Esophagus squamous epithelium (tissue), 4 donors: ENCODE results near the gene LHPP. TPM values are rescaled to one million over a fixed set of nuclear protein-coding genes. Genes with fewer than 3 reads are reported as not detected.

Source experiments
- total RNA-seq, 4 donors: library from RNA; depleted of rRNA; stranded (reverse); fragments of >200 nt; gene quantifications; one replicate each; pipeline ENCODE4 v1.1.0, GENCODE V29; 2016

The LHPP gene
- total RNA-seq, 4 donors from 2014 or later: 13.9 to 41.1 (median 24.3) TPM

Other genes starting within 250 kb of the LHPP start
- gene OAT, start 42.9 kb upstream of the LHPP start, total RNA-seq: 100 to 1,000 TPM; 101 to 194 (median 131) TPM
- 1 to 10 TPM in 2 of 4 donors, under 1 TPM in 2; 0.59 to 2.3 (median 1.2) TPM for gene NKX1-2, start 11.8 kb upstream of the LHPP start, total RNA-seq